HepG2 (cell line): Measurements from ENCODE around the gene QSOX1. TPM values are rescaled to one million over a fixed set of nuclear protein-coding genes. Genes with fewer than 3 reads are reported as not detected.

ENCODE experiments used
- ATAC-seq: fragments of 200-7000 bp; cut with Tn5 transposase; 3 replicates; pipeline ENCODE4 v1.9.1; 2020; ENCODE audit warnings: mild to moderate bottlenecking, moderate library complexity
- BruUV-seq: library from RNA; stranded (reverse); fragments of 400-500 nt; replicated peaks from 2 replicates; lab custom pipeline; 2021; lab: Mats Ljungman, UMichigan
- CTCF ChIA-PET: fragments of 300-600 bp; formaldehyde crosslinking; extraction: SDS; loops from one replicate; lab custom pipeline; 2021; ENCODE audit warnings: low total read pairs, inconsistent platforms, low intra/inter-chr PET ratio; lab: Yijun Ruan, JAX
- POLR2A ChIA-PET: fragments of 350-600 bp; sonication (Branson Sonifier 250); formaldehyde crosslinking; loops from one replicate; lab custom pipeline; 2020; ENCODE audit warnings: antibody characterized with exemption, inconsistent platforms; lab: Yijun Ruan, JAX
- DNase-seq: peaks from one replicate; pipeline ENCODE4 v3.0.0-alpha.2; 2015; ENCODE audit warnings: low spot score
- FAIRE-seq: peaks from 3 replicates; lab custom pipeline; 2011; peaks lifted over from hg19 to GRCh38; lab: Jason Lieb, UNC
- H2AFZ ChIP-seq: one replicate; pipeline ENCODE4 v1.6.1; 2011; ENCODE audit warnings: low read length, inconsistent platforms
- H3K27ac ChIP-seq: fragments of 300-600 bp; 3 replicates; pipeline ENCODE4 v1.8.0; 2011; ENCODE audit warnings: mixed run types, mild to moderate bottlenecking, mixed read lengths, low read length, inconsistent platforms; ENCODE audit not compliant: insufficient read depth; ENCODE audit errors: extremely low read length
- H3K27me3 ChIP-seq, 2 experiments: fragments of 200-600 bp in 1 of 2; 2 replicates in 1 of 2; 3 replicates in 1 of 2; pipeline versions ENCODE4 v1.6.0 to v1.8.0; 2011; ENCODE audit warnings: low read length in 2 of 2, mild to moderate bottlenecking in 2 of 2, moderate library complexity in 2 of 2, inconsistent platforms in 1 of 2; ENCODE audit not compliant: insufficient read depth in 2 of 2, control insufficient read depth in 1 of 2
- H3K36me3 ChIP-seq, 2 experiments: fragments of 200-600 bp in 1 of 2; replicated peaks in 1 of 2; 2 replicates in 1 of 2; 3 replicates in 1 of 2; pipeline versions ENCODE4 v1.5.1 to v1.8.0; 2011; ENCODE audit warnings: low read length in 2 of 2, inconsistent platforms in 1 of 2; ENCODE audit not compliant: insufficient read depth in 2 of 2, control insufficient read depth in 1 of 2
- H3K4me1 ChIP-seq: 2 replicates; pipeline ENCODE4 v1.5.1; 2012; ENCODE audit warnings: low read length, inconsistent platforms; ENCODE audit not compliant: insufficient read depth
- H3K4me2 ChIP-seq: 2 replicates; pipeline ENCODE4 v1.6.0; 2011; ENCODE audit warnings: low read depth, low read length, inconsistent platforms
- H3K4me3 ChIP-seq, 3 experiments: fragments of 200-600 bp in 1 of 3; sonication (generic), shearing (Covaris generic) in 1 of 3; replicated peaks in 1 of 3; 2 replicates each; pipeline ENCODE4 v1.5.1; 2011 to 2016; ENCODE audit warnings: low read length in 3 of 3, inconsistent platforms in 2 of 3, low read depth in 2 of 3, mild to moderate bottlenecking in 2 of 3, control low read depth in 1 of 3, mixed read lengths in 1 of 3; ENCODE audit not compliant: insufficient read depth in 1 of 3
- H3K79me2 ChIP-seq: one replicate; pipeline ENCODE4 v1.6.1; 2011; ENCODE audit warnings: low read length, inconsistent platforms; ENCODE audit not compliant: insufficient read depth
- H3K9ac ChIP-seq: 2 replicates; pipeline ENCODE4 v1.6.0; 2011; ENCODE audit warnings: mild to moderate bottlenecking, low read depth, low read length, inconsistent platforms; ENCODE audit not compliant: insufficient read depth
- H3K9me3 ChIP-seq: 2 replicates; pipeline ENCODE4 v1.5.1; 2012; ENCODE audit warnings: mild to moderate bottlenecking, low read length
- H4K20me1 ChIP-seq: 2 replicates; pipeline ENCODE4 v1.6.0; 2011; ENCODE audit warnings: inconsistent platforms, mild to moderate bottlenecking, low read length, moderate library complexity; ENCODE audit not compliant: insufficient read depth
- CENPX ChIP-seq: sonication (generic); formaldehyde crosslinking; IDR thresholded peaks from 2 replicates; pipeline ENCODE4 v1.9.0; 2021; ENCODE audit warnings: mild to moderate bottlenecking, missing genetic modification reagents, moderate library complexity
- DPF2 ChIP-seq: sonication (generic); formaldehyde crosslinking; IDR thresholded peaks from 2 replicates; pipeline ENCODE4 v1.4.0; 2020; ENCODE audit warnings: mild to moderate bottlenecking, low read depth, missing genetic modification reagents, borderline replicate concordance
- DR1 ChIP-seq: sonication (generic); formaldehyde crosslinking; IDR thresholded peaks from 2 replicates; pipeline ENCODE4 v1.8.0; 2021; ENCODE audit warnings: mild to moderate bottlenecking, missing genetic modification reagents, inconsistent platforms
- FUBP1 ChIP-seq: sonication (generic); formaldehyde crosslinking; IDR thresholded peaks from 2 replicates; pipeline ENCODE4 v1.5.1; 2020; ENCODE audit warnings: missing genetic modification reagents, mild to moderate bottlenecking, borderline replicate concordance
- HIVEP1 ChIP-seq: sonication (generic); formaldehyde crosslinking; IDR thresholded peaks from 2 replicates; pipeline ENCODE4 v1.4.0; 2020; ENCODE audit warnings: mild to moderate bottlenecking, missing genetic modification reagents
- NFAT5 ChIP-seq: sonication (generic); formaldehyde crosslinking; IDR thresholded peaks from 2 replicates; pipeline ENCODE4 v1.4.0; 2020; ENCODE audit warnings: missing genetic modification reagents
- NFIC ChIP-seq: IDR thresholded peaks from 2 replicates; pipeline ENCODE4 v1.6.1; 2012; ENCODE audit warnings: mild to moderate bottlenecking, low read length, inconsistent platforms
- POLR2AphosphoS2 ChIP-seq: IDR thresholded peaks from 2 replicates; pipeline ENCODE4 v1.6.1; 2011; ENCODE audit warnings: low read depth, low read length, improper control_type of control experiment
- SCMH1 ChIP-seq: sonication (generic); formaldehyde crosslinking; IDR thresholded peaks from 2 replicates; pipeline ENCODE4 v1.9.0; 2021; ENCODE audit warnings: missing genetic modification reagents, mild to moderate bottlenecking, borderline replicate concordance
- SMYD3 ChIP-seq: sonication (generic); formaldehyde crosslinking; IDR thresholded peaks from 2 replicates; pipeline ENCODE4 v1.8.1; 2023; ENCODE audit warnings: mild to moderate bottlenecking, missing genetic modification reagents
- SP140L ChIP-seq: sonication (generic); formaldehyde crosslinking; IDR thresholded peaks from 2 replicates; pipeline ENCODE4 v1.4.0; 2020; ENCODE audit warnings: missing genetic modification reagents, borderline replicate concordance
- SUZ12 ChIP-seq: fragments of 150-350 bp; IDR thresholded peaks from 2 replicates; pipeline ENCODE4 v1.6.1; 2014; ENCODE audit warnings: low read depth, low read length
- ZFP37 ChIP-seq: sonication (generic); formaldehyde crosslinking; IDR thresholded peaks from 2 replicates; pipeline ENCODE4 v1.4.0; 2020; ENCODE audit warnings: missing genetic modification reagents, borderline replicate concordance
- ZNF160 ChIP-seq: sonication (generic); formaldehyde crosslinking; IDR thresholded peaks from 2 replicates; pipeline ENCODE4 v1.8.0; 2022; ENCODE audit warnings: mild to moderate bottlenecking, inconsistent platforms, missing genetic modification reagents
- ZNF224 ChIP-seq: sonication (generic); formaldehyde crosslinking; IDR thresholded peaks from 2 replicates; pipeline ENCODE4 v1.5.0; 2020; ENCODE audit warnings: mild to moderate bottlenecking, missing genetic modification reagents
- ZNF468 ChIP-seq: sonication (generic); formaldehyde crosslinking; IDR thresholded peaks from 2 replicates; pipeline ENCODE4 v1.8.0; 2022; ENCODE audit warnings: mild to moderate bottlenecking, moderate library complexity, missing genetic modification reagents
- ZNF720 ChIP-seq: sonication (generic); formaldehyde crosslinking; IDR thresholded peaks from 2 replicates; pipeline ENCODE4 v1.4.0; 2020; ENCODE audit warnings: missing genetic modification reagents
- WGBS: methylation state at CpG from one replicate; pipeline ENCODE4 v1.1.6; 2017; ENCODE audit warnings: low lambda C conversion rate; 5-methylcytosine and 5-hydroxymethylcytosine counted together
- in situ Hi-C: cut with HindIII; loops from 2 replicates; pipeline ENCODE4 v1.10.0; 2017; ENCODE audit warnings: low pct_unique_long_range_greater_than_20kb; ENCODE audit not compliant: extremely low pct_ligation_motif_present
- intact Hi-C: fragments of 100-400 bp; cut with micrococcal nuclease; formaldehyde crosslinking; loops from one replicate; pipeline ENCODE4 v1.10.0; 2022; ENCODE audit not compliant: unreplicated experiment
- polyA plus RNA-seq, 8 experiments: library from polyadenylated mRNA; depleted of rRNA in 3 of 8; stranded (reverse) in 7 of 8; unstranded in 1 of 8; fragments of >200 nt; fragmentation: Illumina TruSeq in 4 of 8; extraction: Trizol in 4 of 8; gene quantifications; 2 replicates each; pipeline versions ENCODE4 v1.2.1 to v1.2.3, GENCODE V29; 2011 to 2016; ENCODE audit warnings: low read depth in 4 of 8, missing spikeins in 1 of 8, mixed read lengths in 1 of 8; ENCODE audit not compliant: insufficient read depth in 1 of 8
- total RNA-seq, 5 experiments: library from RNA; depleted of rRNA; stranded (reverse); fragments of >200 nt; fragmentation: Illumina TruSeq; extraction: Trizol; gene quantifications; 2 replicates each; pipeline ENCODE4 v1.2.3, GENCODE V29; 2016; ENCODE audit warnings: low read depth in 1 of 5

Gene QSOX1
- total and polyA plus RNA-seq, 2 of the 13 experiments (the other 11 are each of a cell fraction or from before 2014, with no cell fraction given) = 6.8 to 40.2 TPM

- H3K27me3 ChIP-seq = peaks cover 5 to 72% of the 10 kb centered on the region in 2 experiments
- no peak overlapping the region for H2AFZ ChIP-seq
- H3K9ac ChIP-seq = no peak overlapping the region
- H3K4me1 ChIP-seq = peaks cover 8% of the 10 kb centered on the region; the same call in 1 of the 2 replicates
- H3K36me3 ChIP-seq = no peaks in the 10 kb centered on the region
- H3K27ac ChIP-seq = no peak overlapping the region
- CTCF ChIA-PET = no interaction called here
- DNase-seq = no peak
- H4K20me1 ChIP-seq = 0 out of 2 replicates have a peak, but pooled peaks cover 6% of the 10 kb centered on the region
- in situ Hi-C loops (no loop called here), intact Hi-C loops (loop anchor here (10.0 kb wide), 1 partner anchor 55 kb away; no protein-coding TSS in a partner anchor)
- FAIRE-seq = no peak
- ATAC-seq = no peak
- no peaks in the 10 kb centered on the region for H3K9me3 ChIP-seq
- WGBS = 9% methylated on average over 10 of the region's 10 CpGs
- no TSS peak for BruUV-seq
- H3K4me3 ChIP-seq = no peak overlapping the region
- no peak overlapping the region for H3K4me2 ChIP-seq
- H3K79me2 ChIP-seq = no peaks in the 10 kb centered on the region
- POLR2A ChIA-PET = no interaction called here
- no peak for TF ChIP-seq HIVEP1 (CRISPR knock-in tag)
- TF ChIP-seq SMYD3 = no peak
- TF ChIP-seq ZNF720 (CRISPR knock-in tag) = no peak
- no peak for TF ChIP-seq NFAT5 (CRISPR knock-in tag)
- TF ChIP-seq DR1 = no peak
- TF ChIP-seq ZNF160 (CRISPR knock-in tag) = no peak
- TF ChIP-seq ZNF224 (CRISPR knock-in tag) = no peak
- TF ChIP-seq SUZ12 = no peak
- no peak for TF ChIP-seq CENPX (CRISPR knock-in tag)
- TF ChIP-seq ZNF468 (CRISPR knock-in tag) = no peak
- no peak for TF ChIP-seq SCMH1 (CRISPR knock-in tag)
- TF ChIP-seq NFIC = no peak
- TF ChIP-seq POLR2AphosphoS2 = no peak
- TF ChIP-seq DPF2 (CRISPR knock-in tag) = no peak
- TF ChIP-seq SP140L (CRISPR knock-in tag) = no peak
- TF ChIP-seq ZFP37 (CRISPR knock-in tag) = no peak
- TF ChIP-seq FUBP1 (CRISPR knock-in tag) = no peak
Observed at GRCh38 chr1:180239145-180240096, 84.8 kb downstream of the QSOX1 start.
